Epidermal melanocyte (primary cell): ENCODE measurements around the gene MFSD6L.

Experiments used
- DNase-seq: peaks from one replicate; pipeline ENCODE4 v3.0.0; 2011; ENCODE audit warnings: low spot score; ENCODE audit not compliant: insufficient read length

Gene MFSD6L, protein sequence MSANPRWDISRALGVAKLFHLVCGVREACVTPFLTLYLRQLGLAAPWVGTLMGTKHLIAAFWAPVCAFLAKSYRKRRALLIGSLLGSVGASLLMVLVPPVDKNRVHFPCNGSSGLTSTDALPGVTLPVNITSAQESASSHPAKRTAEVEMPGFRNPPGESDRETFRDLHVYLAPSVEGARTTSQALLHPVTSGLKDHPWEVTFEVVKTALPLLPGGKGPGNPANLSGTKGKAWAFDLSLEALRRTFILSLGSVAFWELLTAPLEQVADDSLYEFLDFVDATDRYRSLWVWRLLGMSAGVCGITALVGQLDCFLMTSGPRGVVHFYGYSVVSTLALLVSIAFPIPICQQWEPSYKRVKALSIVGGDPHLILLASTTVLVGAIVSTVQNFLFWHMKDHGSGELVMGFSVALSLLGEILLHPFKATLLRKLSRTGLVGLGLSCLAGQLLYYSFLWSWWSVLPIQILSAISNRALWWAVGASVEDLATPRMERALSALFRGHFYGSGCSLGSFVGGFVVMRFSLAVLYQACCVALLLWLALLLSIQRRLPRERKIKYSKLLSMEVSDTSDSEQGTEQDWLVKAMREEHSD

GRCh38 chr17:8798846-8799569 lies at the start of gene MFSD6L:
Gene MFSD6L (minus strand): TSS chr17:8799365. CDS start chr17:8799120, 245 bp downstream.
- DNase-seq, result no peak

DNA sequence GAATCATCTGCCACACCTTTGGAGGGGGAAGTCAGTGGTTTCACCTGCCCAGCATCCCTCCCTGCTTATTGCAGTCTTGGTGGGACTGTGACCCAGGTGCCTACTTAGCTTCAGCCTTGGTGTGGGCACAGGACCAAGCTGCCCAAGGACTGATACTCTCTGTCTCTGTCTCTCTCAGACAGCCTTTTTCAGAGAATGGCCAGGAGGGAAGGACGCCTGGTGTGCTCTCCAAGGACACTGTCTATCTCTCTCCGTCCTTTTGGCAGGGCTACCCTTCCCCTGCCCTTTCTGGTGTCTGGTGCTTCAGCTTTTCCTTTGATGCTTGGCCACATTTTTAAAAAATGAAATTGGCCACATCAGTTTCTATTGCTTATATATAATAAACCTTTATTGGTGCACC lies 48.7 kb upstream of the MFSD6L start:
- no peak for DNase-seq

DNA sequence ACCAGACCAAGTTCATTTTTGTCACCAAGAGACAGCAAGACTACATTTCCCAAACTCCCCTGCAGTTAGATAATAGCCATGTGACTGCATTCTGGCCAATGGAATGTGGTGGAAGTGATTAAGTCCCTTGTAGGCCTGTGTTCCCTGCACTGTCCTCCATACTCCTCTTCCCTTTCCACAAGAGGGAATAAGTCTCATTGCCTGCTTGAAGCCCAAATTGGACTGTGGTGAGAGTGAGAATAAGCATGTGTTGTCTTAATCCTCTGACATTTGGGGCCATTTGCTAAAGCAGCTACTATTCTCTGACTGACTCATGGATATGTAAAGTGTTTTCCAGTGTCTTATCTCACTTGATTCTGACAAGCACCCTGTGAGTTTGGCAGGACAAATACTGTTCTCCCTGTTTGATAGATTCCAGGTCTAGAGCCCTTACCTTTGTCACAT lies 47.6 kb upstream of the MFSD6L start:
- no peak for DNase-seq

DNA sequence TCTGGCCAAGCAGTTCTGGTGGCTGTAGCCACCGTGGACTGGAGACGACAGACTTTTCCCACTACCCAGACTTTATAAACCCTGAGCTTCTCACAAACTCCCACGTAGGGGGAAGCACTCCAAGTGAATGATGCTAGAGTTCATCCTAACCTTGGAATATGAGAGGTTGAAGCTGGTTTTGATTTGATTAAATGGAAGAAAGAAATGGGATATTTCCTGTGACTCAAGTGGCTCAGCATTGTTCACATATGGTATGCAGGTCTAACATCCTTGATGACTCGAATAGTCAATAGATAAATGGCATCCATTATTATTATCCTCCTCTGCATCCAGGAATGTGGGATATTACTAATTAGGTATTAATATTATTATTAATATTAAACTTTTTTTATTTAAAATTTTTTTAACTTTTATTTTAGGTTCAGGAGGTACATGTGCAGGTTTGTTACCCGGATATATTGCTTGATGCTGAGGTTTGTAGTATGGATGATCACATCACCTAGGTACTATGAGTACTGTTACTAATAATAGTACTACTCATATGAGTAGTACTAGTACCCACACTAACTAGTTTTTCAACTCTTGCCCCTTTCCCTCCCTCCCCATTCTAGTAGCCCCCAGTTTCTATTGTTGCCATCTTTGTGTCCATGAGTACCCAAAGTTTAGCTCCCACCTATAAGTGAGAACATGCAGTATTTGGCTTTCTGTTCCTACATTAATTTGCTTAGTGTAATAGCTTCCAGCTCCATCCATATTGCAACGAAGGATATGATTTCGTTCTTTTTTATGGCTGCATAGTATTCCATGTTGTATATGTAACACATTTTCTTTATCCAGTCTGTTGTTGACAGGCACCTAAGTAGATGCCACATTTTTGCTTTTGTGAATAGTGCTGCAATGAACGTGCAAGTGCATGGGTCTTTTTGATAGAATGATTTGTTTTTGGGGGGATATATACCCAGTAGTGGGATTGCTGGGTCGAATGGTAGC lies 45.4 kb upstream of the MFSD6L start:
- DNase-seq, result no peak

DNA sequence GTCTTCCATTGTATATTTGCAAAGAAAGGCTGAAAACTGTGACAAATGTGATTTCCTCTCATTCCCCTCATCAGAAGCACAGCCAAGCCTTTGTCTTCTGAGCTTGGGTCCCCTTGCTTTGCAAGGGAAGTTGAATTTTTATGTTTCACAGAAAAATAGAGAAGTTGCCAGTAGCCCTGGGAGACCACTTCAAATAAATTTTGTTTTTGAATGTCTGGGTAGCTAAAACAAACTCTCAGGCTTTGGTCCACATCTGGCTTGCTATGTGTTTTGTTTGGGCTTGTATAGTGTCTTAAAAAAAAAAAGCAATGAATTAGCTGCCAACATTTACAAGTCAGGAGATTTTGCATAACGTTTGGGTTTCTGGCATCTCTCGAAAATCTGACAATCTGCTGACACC lies 44.2 kb upstream of the MFSD6L start:
- DNase-seq, result no peak

DNA sequence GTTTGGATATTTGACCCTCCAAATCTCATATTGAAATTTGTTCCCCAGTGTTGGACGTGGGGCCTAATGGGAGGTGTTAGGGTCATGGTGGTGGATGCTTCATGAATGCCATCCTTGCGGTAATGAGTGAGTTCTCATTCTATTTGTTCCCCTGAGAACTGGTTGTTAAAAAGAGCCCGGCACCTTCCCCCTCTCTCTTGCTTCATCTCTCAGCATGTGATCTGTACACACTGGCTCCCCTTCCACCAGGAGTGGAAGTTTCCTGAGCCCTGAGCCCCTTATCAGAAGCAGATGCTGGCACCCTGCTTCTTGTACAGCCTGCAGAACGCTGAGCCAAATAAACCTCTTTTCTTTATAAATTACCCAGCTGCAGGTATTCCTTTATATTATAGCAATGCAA lies 42.7 kb upstream of the MFSD6L start:
- DNase-seq, result no peak

DNA sequence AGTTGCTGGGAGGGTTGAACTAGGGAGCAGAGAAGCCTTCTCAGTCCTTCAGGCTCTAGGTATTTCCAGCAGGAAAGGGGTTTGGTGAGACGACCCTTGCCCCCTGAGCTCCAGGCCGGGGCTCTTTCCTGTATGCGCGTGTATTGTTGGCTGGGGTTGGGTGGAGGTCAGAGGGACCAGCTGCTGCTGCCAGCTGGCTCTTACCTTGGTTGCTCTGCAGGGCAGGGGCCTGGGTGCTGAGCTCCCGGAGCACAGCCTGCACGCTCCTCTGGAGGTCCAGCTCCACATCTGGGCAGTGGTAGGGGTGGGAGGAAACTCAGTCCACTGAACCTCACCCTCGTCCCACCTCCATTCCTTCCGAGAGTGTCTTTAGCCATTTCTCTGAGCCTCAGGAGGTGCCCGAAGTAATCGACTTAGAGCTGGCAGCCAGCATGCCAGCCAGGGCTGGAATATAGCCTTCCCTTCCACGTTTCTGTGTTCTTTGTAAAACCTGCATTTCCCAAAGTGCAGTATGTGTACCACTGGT lies 40.3 kb upstream of the MFSD6L start:
- DNase-seq, result no peak

DNA sequence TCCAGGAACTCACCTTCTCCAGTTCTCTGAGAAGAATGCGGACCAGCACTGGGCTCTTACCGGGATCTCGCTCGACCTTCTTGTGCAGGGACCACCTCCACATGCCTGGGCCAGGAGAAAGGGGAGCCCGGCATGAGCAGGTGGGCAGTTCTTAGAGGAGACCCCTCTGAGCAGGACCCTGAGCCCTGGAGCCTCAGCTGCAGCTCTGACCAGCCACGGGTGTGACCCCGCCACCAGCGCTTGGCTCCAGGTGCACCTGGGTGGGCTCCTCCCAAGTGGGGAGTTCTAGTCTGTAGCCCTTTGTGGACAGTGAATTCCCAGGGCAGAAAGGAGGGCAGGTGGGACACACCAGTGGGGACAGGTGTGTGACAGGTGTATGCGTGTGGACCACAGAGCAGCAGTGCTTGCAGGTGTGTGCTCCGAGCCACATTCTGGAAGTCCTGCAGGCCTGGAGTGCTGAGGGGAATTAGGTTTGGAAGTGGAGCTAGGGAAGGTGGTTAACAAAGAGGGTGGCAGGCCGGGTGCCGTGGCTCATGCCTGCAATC lies 39.5 kb upstream of the MFSD6L start:
- DNase-seq, result no peak

GRCh38 chr17:8837563-8838075 lies 38.5 kb upstream of the MFSD6L start:
- DNase-seq, result no peak

DNA sequence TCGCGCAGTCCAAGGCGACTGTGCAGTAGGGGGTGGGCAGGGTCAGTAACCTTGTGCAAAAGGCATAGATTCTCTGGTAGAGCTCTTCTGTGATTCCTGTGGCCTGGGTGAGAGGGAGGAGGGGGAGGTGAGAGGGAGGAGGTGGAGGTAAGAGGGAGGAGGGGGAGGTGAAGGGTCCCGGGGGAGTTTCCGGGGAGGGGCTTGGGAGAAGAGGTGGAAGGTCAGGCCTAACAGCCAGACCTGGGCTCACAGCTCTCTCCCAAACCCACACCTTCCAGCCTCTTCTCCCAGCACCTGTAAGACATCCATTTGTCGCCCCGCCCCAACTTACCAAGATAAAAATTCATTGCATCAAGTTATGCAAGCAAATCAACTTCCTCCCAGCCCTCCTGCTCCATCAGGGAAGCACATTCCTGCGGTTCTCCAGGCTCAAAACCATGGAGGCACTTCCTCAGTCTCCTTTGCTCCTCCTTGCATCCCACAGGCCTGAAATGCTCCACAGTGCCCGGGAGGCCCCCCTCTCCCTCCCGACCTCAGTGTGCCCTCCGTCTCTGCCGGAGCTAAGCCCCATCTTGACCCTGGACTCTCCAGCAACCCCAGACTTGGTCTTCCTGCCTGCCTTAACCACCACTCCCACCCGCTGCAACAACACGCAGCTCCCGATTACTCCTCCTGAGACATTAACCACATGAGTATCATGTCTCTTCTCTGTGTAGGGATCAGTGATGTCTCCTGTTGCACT lies 37.8 kb upstream of the MFSD6L start:
- DNase-seq, result no peak

DNA sequence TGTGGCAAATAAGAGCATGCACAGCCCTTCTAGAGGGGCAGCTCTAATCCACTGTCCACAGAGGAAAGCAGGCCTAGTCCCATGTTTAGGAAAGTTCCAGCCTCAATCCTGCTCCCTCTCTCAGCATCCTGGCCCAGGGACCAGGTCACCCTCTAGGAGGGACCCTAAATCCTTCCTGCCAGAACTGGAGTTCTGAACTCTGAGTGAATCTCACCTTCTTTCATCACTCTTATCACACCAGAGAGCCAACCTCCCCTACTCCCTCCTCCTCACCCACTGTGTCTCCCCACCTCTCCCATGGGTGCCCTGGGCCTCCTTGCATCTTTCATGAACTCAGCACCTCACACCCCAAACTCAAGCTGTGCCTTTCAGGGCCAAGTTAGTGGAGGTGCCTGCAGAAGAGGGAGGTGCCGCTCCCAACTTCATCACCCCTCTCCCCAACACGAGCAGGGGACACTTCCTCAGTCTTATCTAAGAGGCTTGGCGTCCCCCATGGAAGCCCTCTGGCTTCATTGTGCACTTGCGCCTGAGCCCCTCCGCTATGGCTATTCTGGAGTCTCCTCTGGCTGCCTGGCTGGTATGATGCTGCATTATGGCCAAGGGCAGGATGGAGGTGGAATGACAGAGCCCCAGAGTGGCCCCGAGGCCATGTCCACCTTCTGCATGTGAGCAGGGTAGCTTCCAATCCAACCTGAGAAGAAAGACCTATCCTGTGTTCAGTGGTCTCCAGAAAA lies 36.6 kb upstream of the MFSD6L start:
- no peak for DNase-seq

DNA sequence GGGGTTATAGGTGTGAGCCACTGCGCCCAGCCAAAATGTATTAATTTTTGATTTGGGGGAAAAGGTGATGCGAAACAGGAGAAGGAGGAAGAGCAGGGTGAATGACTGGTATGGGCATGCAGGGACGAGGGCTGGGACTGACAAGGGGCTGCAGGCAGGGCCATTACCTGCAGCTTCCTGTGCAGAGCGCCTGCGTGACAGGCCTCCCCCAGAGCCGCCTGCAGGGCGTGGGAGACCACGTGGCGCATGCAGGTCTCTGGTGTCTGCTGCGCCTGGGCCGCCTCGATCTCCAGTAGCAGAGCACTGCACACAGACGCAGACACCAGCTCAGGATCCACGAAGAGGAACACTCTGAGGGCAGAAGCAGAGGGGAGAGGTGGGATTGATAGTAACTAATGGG lies 35.9 kb upstream of the MFSD6L start:
- no peak for DNase-seq

GRCh38 chr17:8832711-8833352 lies 33.7 kb upstream of the MFSD6L start:
- no peak for DNase-seq

DNA sequence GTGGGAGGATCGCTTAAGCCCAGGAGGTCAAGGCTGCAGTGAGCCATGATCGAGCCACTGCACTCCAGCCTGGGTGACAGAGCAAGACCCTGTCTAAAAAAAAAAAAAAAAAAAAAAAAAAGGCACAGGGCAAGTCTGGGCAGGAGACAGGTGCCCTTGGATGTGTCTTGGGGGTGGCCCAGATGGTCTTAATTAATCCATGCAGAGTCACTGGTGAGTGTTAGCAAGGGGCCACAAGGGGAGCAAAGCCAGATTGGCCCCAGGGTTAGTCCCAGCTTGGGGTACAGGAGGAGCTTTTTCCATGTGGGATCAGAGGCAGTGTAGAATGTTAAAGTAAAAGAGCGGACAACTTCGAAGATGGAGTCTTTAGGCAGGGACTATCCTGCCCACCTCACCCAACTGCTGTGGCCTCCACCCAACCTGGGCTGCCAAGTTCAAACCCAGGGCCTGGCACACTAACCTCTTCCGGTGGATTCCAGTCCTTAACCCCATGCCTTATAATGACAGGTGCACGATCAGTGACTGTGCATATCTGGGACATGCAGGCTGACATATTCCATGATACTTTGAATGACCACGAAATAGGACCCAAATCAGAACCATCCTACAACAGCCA lies 32.2 kb upstream of the MFSD6L start:
- DNase-seq, result no peak

DNA sequence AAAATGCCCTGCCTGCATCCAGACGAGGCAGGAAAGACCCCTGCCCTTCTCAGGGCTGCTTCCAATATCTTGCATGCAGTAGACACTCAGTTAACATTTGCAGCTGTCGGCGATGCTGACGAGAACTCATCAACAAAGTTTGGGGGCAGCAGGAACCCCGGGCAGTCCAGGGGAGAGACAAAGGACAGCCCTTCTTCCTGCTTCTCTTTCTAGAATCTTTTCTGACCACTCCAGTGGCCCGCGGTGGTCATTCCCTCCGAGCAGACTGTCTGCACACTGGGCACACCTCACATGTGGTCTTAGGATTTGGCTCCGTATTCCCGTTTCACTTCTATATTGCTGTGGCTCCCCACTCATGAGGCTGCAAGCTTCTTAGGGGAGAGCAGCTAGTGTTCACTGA lies 31.0 kb upstream of the MFSD6L start:
- DNase-seq, result no peak

DNA sequence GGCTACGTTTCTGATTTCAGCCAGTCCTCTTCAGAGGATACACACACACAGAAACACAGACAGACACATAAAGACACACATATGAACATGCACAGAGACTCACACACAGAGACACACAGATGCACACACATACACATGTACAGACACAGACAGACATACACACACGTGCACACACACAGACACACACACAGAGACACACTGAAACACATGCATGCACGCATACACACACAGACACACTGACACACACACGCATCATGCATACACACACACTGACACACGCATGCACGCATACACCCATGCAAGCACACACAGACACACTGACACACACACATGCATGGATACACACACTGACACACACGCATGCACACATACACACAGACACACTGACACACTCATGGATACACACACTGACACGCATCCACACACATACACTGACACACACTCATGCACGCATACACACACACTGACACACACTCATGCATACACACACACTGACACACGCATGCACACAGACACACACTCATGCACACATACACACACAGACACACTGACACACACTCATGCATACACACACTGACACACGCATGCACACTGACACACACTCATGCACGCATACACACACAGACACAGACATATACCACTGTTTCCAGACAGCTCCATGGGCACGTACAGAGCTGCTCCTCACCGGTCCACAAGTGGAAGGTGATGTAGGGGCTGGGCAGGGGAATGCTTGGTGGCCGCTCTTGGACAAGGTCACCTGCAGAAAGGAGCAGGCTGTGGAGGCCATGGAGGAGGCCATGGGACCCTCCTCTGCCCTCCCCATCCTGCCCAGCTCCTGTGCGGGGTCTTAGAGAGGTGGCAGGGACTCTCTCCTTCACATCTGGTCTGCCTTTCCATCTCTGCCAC lies 30.1 kb upstream of the MFSD6L start:
- DNase-seq, result no peak

DNA sequence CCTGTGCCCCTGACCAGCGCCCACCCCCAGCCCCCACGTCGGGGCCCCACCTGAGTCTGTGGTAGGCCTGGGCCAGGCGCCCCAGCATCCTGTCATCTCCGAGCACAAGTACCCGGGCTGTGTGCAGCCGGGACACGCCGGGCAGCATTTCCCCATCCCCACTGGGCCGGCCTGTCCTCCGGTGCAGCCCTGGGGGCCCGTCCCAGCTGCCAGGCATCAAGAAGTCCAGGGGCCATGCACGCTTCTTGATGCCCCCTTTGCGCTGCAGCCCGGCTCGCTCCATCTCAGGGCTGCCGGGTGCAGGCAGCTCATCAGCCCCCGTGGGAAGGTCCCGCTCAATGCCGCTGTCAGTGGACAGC lies 29.3 kb upstream of the MFSD6L start:
- no peak for DNase-seq
